ENCODE measurements around the gene PODN. TPM values are rescaled to one million over a fixed set of nuclear protein-coding genes. Genes with fewer than 3 reads are reported as not detected.

Gene PODN
- total RNA-seq, 1 donor = 9.1 TPM

DNA sequence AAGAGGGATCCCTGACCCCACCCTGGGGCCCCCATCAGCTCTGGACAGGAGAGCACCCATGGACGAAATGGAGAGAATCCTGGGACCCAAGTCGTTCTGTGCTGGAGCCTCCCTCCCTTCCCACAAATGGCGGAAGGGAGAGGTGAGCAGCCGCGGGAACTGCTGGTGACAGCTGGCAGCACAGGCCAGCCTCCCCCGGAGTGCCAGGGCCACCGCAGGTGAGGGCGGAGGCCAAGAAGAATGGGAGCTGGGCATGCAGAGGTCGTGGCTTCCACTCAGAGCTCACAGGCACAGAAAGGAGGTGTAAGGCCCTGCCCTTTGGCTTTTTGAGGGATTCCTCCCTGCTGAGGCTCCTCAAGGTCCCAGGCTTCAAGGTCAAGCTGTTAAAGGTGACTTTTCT lies 55.8 kb downstream of the PODN start:
- H3K4me3 ChIP-seq (ENCODE audit: low read depth, low read length) = no peak overlapping the region
- DNase-seq (ENCODE audit: low read depth) = no peak
- TF ChIP-seq, protein P1, sequence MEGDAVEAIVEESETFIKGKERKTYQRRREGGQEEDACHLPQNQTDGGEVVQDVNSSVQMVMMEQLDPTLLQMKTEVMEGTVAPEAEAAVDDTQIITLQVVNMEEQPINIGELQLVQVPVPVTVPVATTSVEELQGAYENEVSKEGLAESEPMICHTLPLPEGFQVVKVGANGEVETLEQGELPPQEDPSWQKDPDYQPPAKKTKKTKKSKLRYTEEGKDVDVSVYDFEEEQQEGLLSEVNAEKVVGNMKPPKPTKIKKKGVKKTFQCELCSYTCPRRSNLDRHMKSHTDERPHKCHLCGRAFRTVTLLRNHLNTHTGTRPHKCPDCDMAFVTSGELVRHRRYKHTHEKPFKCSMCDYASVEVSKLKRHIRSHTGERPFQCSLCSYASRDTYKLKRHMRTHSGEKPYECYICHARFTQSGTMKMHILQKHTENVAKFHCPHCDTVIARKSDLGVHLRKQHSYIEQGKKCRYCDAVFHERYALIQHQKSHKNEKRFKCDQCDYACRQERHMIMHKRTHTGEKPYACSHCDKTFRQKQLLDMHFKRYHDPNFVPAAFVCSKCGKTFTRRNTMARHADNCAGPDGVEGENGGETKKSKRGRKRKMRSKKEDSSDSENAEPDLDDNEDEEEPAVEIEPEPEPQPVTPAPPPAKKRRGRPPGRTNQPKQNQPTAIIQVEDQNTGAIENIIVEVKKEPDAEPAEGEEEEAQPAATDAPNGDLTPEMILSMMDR (IDR thresholded peaks at IDR 0.05; ENCODE audit: insufficient read depth, low read depth, low read length) = no peak

DNA sequence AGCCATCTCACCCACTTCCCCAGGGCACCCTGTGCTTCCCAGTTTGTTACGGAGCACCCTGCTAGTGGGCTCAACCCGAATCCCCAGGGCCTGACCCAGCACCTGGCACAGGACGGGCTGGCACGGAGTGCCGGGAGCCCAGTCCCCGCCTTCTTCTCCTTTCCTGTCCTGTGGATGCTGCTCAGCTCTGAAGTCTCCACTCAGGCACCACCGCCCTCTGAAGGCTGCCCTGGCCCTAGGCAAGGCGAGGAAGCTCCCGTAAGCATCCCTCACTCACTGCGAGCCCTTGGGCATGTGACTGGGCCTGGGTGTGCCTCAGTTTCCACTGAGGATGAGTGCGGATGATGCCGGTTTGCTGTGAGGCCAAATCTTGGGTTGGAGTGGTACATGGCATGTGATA lies 58.6 kb downstream of the PODN start:
- no peak overlapping the region for H3K4me3 ChIP-seq (ENCODE audit: low read depth, low read length)
- TF ChIP-seq, protein P1 (IDR thresholded peaks at IDR 0.05; ENCODE audit: insufficient read depth, low read depth, low read length) = no peak
- DNase-seq (ENCODE audit: low read depth) = no peak

DNA sequence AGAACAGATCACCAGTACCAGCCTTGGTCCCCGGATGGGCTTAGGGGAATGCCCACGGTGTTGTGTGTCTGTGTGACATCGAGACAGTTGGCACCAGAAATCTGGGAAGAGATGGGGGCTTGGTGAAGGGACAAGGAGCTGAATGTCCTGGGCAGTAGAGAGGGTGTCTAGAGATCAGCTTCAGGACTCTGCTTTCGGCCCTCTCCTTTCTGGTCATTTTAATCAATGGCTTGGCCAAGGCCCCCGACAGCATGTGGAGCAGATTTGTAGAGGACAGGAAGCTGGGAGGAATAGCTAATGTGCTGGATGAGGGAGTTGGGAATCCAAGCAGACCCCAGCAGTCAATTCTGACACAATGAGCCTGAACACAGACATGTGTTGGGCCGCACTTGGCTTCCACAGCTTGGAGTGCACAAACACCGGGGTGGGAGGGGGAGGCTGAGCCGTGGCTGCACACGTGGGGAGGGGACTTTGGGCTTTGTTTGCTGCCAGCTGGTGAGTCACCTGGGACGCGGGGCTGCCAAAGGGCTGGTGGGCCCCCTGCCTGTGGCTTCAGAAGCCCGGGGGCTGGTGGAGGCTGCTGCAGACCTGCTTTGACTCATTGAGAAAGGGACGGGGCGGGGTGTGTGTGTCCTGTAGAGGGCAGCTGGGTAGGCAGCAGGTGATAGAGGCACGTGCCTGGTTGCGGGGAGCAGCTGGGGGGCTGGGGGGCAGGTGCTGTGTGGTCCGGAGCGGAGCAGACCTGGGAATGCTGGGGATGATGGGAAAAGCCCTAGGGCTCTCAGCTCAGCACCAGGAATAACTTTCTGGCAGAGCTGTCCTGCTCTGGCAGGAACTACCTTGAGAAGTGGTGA lies 59.5 kb downstream of the PODN start:
- no peak overlapping the region for H3K4me3 ChIP-seq (ENCODE audit: low read depth, low read length)
- TF ChIP-seq, protein P1 (IDR thresholded peaks at IDR 0.05; ENCODE audit: insufficient read depth, low read depth, low read length) = no peak
- no peak for DNase-seq (ENCODE audit: low read depth)

DNA sequence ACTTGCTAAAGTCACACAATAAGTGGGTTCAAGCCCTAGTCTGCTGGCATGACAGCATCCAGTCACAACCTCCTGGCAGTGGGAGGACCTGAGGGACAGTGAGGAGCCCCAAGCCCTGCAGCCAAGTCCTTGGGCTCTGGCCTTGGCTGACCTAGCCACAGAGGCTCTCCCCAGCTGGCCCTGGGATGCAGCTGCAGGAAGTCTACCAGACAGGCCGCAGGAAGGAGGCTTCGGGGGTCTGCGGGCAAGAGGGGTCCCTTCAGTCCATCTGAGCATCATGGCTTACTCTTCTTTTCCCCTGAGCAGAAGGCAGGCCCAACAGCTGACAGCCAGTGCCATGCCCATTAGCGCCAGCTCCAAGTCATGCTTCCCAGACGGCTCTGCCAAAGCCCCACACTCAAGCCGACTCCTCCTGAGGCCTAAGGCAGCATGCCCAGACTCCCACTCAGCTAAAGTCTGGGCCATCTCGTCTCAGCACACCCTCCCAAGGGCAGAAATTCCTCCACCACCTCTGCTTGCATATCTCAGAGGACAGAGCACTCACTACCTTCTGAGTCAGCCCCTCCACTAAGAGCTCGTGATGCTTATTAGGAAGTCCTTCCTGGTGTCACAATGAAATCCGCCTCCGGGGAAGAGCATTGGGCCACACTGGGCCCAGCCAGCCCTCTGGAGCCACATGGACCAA lies 60.3 kb downstream of the PODN start:
- no peak overlapping the region for H3K4me3 ChIP-seq (ENCODE audit: low read depth, low read length)
- TF ChIP-seq, protein P1 (IDR thresholded peaks at IDR 0.05; ENCODE audit: insufficient read depth, low read depth, low read length) = no peak
- DNase-seq (ENCODE audit: low read depth) = no peak

DNA sequence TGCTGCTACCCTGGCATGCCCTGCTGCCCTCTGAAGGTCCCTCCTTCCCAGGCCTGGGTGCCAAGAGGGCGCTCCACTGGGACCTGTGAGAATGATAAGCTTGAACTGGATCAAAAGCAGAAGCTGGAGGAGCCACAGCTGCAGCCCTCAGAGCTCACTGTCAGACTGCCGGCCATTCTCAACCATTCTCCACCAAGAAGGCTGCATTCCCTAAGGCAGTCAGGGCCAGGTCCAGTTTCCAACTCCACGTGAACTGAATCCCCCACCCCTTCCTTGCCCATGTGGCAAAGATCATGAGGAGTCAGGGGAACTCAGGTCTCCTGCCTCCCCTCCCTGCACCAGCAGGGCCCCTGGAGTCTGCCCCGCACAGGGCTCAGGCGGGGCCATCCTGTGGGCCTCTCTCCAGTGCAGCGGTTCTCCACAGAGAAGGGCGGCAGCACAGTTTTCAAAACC lies 61.0 kb downstream of the PODN start:
- TF ChIP-seq, protein P1 (IDR thresholded peaks at IDR 0.05; ENCODE audit: insufficient read depth, low read depth, low read length) = no peak
- H3K4me3 ChIP-seq (ENCODE audit: low read depth, low read length) = no peak overlapping the region
- no peak for DNase-seq (ENCODE audit: low read depth)

DNA sequence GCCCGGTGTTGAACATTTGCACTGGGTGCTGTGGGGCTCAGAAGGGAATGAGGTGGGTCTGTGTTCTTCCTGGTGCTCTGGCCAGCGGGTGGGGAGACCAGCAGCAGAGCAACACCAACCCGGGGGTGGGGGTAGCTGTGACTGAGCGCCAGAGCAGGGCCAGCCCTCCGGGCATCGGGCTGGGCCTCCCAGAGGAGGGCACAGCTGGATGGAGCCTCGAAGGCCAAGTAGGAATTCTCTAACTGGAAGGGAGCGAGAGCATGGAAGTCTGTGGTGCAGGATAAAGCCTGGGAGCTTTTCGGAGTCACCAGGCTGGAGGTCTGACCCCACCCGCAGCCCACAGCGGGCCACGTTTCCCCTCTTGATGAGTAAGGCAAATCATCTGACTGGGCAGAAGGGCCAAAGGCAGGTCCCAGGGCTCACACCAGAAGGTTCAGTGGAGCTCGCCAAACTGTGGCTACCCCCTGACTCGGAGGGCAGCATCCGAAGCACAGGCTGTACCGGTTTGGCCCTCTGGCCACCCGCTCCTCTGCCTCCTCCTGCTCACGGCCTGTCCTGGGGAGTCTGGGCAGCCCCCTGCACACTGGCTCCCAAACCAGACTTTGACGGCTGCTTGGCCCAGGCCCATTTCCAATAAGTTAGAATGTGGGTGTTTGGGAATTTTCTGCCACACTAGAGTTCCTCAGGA lies 61.6 kb downstream of the PODN start:
- DNase-seq (ENCODE audit: low read depth) = peak; percentile 64
- no peak overlapping the region for H3K4me3 ChIP-seq (ENCODE audit: low read depth, low read length)
- TF ChIP-seq, protein P1 (IDR thresholded peaks at IDR 0.05; ENCODE audit: insufficient read depth, low read depth, low read length) = no peak

Measured in fibroblast of villous mesenchyme (primary cell).